ENCODE data around the gene OXT. TPM values are rescaled to one million over a fixed set of nuclear protein-coding genes. Genes with fewer than 3 reads are reported as not detected.

Gene OXT
- total and polyA plus RNA-seq, 2 of the 13 experiments (the other 11 are each of a cell fraction or from before 2014, with no cell fraction given): not detected

- TF ChIP-seq ARID5B (CRISPR knock-in tag; IDR thresholded peaks at IDR 0.05) (peak; percentile 78), ZBED4 (CRISPR knock-in tag; IDR thresholded peaks at IDR 0.05; ENCODE audit: borderline replicate concordance) (peak; percentile 67; the same call in 1 of the 2 replicates), ZNF343 (CRISPR knock-in tag; IDR thresholded peaks at IDR 0.05) (peak; percentile 61; the same call in 1 of the 2 replicates), ATF4 (CRISPR knock-in tag; IDR thresholded peaks at IDR 0.05) (peak in 1 of 2 experiments; percentile 95; a peak in 2 of 4 replicates), THAP9 (CRISPR knock-in tag; IDR thresholded peaks at IDR 0.05; ENCODE audit: borderline replicate concordance) (peak; percentile 93), GZF1 (CRISPR knock-in tag; IDR thresholded peaks at IDR 0.05) (peak; percentile 29; the same call in 1 of the 2 replicates), FOSL2 (CRISPR knock-in tag; IDR thresholded peaks at IDR 0.05) (peak; percentile 80), ELF3 (CRISPR knock-in tag; IDR thresholded peaks at IDR 0.05) (peak; percentile 50; the same call in 1 of the 2 replicates), HOMEZ (CRISPR knock-in tag; IDR thresholded peaks at IDR 0.05; ENCODE audit: low read depth) (peak; percentile 71), SMAD3 (CRISPR knock-in tag; IDR thresholded peaks at IDR 0.05) (peak; percentile 79; the same call in 1 of the 2 replicates), HMG20B (CRISPR knock-in tag; conservative IDR thresholded peaks at IDR 0.05) (peak; percentile 76; the same call in 1 of the 2 replicates), NCOA2 (CRISPR knock-in tag; IDR thresholded peaks at IDR 0.05) (peak; percentile 42; the same call in 1 of the 2 replicates), IRF2 (CRISPR knock-in tag; IDR thresholded peaks at IDR 0.05) (peak; percentile 91), ZNF557 (CRISPR knock-in tag; IDR thresholded peaks at IDR 0.05) (peak; percentile 56; the same call in 1 of the 2 replicates)
- TF ChIP-seq, protein P1, sequence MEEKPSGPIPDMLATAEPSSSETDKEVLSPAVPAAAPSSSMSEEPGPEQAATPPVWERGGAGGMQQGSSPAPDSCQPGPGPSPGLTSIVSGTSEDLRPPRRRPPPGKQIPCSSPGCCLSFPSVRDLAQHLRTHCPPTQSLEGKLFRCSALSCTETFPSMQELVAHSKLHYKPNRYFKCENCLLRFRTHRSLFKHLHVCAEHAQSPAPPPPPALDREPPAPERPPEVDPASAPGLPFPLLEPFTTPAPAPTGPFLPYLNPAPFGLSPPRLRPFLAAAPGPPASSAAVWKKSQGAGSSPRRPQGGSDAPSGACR (CRISPR knock-in tag; IDR thresholded peaks at IDR 0.05): 0 out of 2 replicates have a peak, but pooled peaks have one; percentile 50
These were observed 46.5 kb downstream of the OXT start (continued) for GRCh38 chr20:3117839-3118379.
